HUES64 (cell line): ENCODE results near the gene NR4A3.

Source experiments
- H3K27ac ChIP-seq: 2 replicates; pipeline ENCODE4 v1.7.0; 2013; ENCODE audit warnings: low read depth, low read length, inconsistent platforms
- H3K27me3 ChIP-seq: 2 replicates; pipeline ENCODE4 v1.6.1; 2013; ENCODE audit warnings: mild to moderate bottlenecking, low read length; ENCODE audit not compliant: insufficient read depth
- H3K36me3 ChIP-seq: 2 replicates; pipeline ENCODE4 v1.6.1; 2013; ENCODE audit warnings: mild to moderate bottlenecking, low read length; ENCODE audit not compliant: insufficient read depth
- H3K4me1 ChIP-seq: 2 replicates; pipeline ENCODE4 v1.6.1; 2013; ENCODE audit warnings: mild to moderate bottlenecking, low read length, moderate library complexity; ENCODE audit not compliant: insufficient read depth
- H3K4me3 ChIP-seq: 2 replicates; pipeline ENCODE4 v1.5.1; 2013; ENCODE audit warnings: mild to moderate bottlenecking, low read length, moderate library complexity
- H3K9ac ChIP-seq: 2 replicates; pipeline ENCODE4 v1.6.1; 2013; ENCODE audit warnings: mild to moderate bottlenecking, low read depth, low read length
- H3K9me3 ChIP-seq: 2 replicates; pipeline ENCODE4 v1.6.1; 2013; ENCODE audit warnings: low read depth, low read length; ENCODE audit not compliant: insufficient read depth
- WGBS: fragments of 150-250, 120-280 bp; methylation state at CpG from one replicate; pipeline ENCODE4 v1.1.7; 2013; ENCODE audit warnings: missing lambda C conversion rate; 5-methylcytosine and 5-hydroxymethylcytosine counted together

Gene NR4A3

DNA sequence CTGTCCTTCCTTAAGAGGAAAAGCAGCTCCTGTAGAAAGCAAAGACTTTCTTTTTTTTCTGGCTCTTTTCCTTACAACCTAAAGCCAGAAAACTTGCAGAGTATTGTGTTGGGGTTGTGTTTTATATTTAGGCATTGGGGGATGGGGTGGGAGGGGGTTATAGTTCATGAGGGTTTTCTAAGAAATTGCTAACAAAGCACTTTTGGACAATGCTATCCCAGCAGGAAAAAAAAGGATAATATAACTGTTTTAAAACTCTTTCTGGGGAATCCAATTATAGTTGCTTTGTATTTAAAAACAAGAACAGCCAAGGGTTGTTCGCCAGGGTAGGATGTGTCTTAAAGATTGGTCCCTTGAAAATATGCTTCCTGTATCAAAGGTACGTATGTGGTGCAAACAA is 42.3 kb downstream of the NR4A3 start:
- Histone ChIP-seq H3K27me3 (no peaks in the 10 kb centered on the region), H3K9me3 (no peaks in the 10 kb centered on the region), H3K4me3 (no peak overlapping the region), H3K9ac (no peak overlapping the region), H3K36me3 (no peaks in the 10 kb centered on the region), H3K4me1 (peaks cover 15% of the 10 kb centered on the region), H3K27ac (no peak overlapping the region)
- 95% methylated on average over 1 of the region's 2 CpGs for WGBS

DNA sequence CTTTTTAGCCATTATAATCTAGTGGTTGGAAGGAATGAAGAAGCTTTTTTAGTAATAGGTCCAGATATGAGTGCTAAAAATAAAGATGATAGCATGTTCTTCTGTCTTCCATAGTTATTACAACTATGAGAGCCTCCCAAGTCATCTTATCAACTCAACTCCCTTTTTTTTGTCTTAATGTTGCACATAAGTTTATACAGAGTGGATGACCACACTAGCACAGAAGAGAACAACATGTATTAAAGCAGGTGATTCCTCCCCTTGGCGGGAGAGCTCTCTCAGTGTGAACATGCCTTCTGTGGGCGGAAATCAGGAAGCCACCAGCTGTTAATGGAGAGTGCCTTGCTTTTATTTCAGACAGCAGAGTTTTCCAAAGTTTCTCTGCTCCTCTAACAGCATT is 44.7 kb downstream of the NR4A3 start:
- Histone ChIP-seq H3K36me3 (no peaks in the 10 kb centered on the region), H3K4me1 (0 out of 2 replicates have a peak, but pooled peaks cover 3% of the 10 kb centered on the region), H3K4me3 (no peak overlapping the region), H3K27ac (no peak overlapping the region), H3K9ac (no peak overlapping the region), H3K27me3 (no peaks in the 10 kb centered on the region), H3K9me3 (no peaks in the 10 kb centered on the region)
- 68% methylated on average over 2 of the region's 2 CpGs for WGBS

GRCh38 chr9:99867536-99867935 is 45.9 kb downstream of the NR4A3 start:
- Histone ChIP-seq H3K4me3 (no peak overlapping the region), H3K27ac (no peak overlapping the region), H3K4me1 (0 out of 2 replicates have a peak, but pooled peaks cover 3% of the 10 kb centered on the region), H3K9me3 (no peaks in the 10 kb centered on the region), H3K9ac (no peak overlapping the region), H3K27me3 (no peaks in the 10 kb centered on the region), H3K36me3 (no peaks in the 10 kb centered on the region)
- WGBS = 68% methylated on average over 1 of the region's 3 CpGs

DNA sequence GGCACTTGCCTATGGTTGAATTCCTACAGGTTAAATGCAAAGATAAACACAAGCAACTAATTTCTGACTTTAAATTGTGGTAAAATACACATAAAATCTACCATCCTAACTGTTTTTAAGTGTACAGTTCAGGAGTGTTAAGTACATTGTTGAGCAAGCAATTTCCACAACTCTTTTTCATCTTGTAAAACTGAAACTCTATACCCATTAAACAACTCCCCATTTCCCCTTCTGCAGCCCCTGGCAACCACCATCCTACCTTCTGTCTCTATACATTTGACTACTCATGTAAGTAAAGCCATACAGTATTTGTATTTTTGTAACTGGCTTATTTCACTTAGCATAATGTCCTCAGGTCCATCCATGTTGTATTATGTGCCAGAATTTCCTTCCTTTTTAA is 46.3 kb downstream of the NR4A3 start:
- Histone ChIP-seq H3K4me1 (0 out of 2 replicates have a peak, but pooled peaks cover 3% of the 10 kb centered on the region), H3K9ac (no peak overlapping the region), H3K36me3 (no peaks in the 10 kb centered on the region), H3K4me3 (no peak overlapping the region), H3K27me3 (no peaks in the 10 kb centered on the region), H3K9me3 (no peaks in the 10 kb centered on the region), H3K27ac (no peak overlapping the region)

DNA sequence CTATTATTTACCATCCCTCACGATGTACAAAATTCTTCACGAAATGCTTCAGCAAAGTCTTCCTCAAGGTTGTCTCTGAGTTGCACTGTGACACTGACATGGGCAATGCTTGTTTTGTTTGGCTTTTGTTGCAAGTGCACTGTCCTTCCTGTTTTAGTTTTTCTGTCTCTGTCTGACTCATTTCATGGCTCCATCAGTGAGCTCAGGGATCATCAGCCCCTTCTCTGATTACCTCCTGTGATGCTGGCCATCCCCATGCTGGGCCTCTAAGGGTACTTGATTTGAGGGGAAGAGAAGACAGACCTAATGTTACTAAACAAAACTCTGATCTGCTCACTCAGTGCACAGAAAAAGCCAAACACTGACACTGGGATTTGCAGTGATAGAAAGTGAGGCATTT is 47.2 kb downstream of the NR4A3 start:
- Histone ChIP-seq H3K4me3 (no peak overlapping the region), H3K9ac (no peak overlapping the region), H3K27ac (no peak overlapping the region), H3K36me3 (no peaks in the 10 kb centered on the region), H3K27me3 (no peaks in the 10 kb centered on the region), H3K4me1 (0 out of 2 replicates have a peak, but pooled peaks cover 3% of the 10 kb centered on the region), H3K9me3 (no peaks in the 10 kb centered on the region)
- 96% methylated on average over 2 of the region's 2 CpGs for WGBS

GRCh38 chr9:99870126-99870525 is 48.4 kb downstream of the NR4A3 start:
- no peaks in the 10 kb centered on the region for H3K36me3 ChIP-seq
- no peak overlapping the region for H3K4me3 ChIP-seq
- H3K9ac ChIP-seq = no peak overlapping the region
- H3K27ac ChIP-seq = no peak overlapping the region
- WGBS = 86% methylated on average over 5 of the region's 5 CpGs
- no peaks in the 10 kb centered on the region for H3K27me3 ChIP-seq
- no peaks in the 10 kb centered on the region for H3K9me3 ChIP-seq
- 0 out of 2 replicates have a peak, but pooled peaks cover 3% of the 10 kb centered on the region for H3K4me1 ChIP-seq

GRCh38 chr9:99873531-99873930 is 51.8 kb downstream of the NR4A3 start:
- no peak overlapping the region for H3K27ac ChIP-seq
- no peak overlapping the region for H3K4me3 ChIP-seq
- H3K9me3 ChIP-seq = no peaks in the 10 kb centered on the region
- no peaks in the 10 kb centered on the region for H3K36me3 ChIP-seq
- no peaks in the 10 kb centered on the region for H3K27me3 ChIP-seq
- H3K4me1 ChIP-seq = no peaks in the 10 kb centered on the region
- H3K9ac ChIP-seq = no peak overlapping the region
- WGBS = 90% methylated on average over 3 of the region's 3 CpGs

DNA sequence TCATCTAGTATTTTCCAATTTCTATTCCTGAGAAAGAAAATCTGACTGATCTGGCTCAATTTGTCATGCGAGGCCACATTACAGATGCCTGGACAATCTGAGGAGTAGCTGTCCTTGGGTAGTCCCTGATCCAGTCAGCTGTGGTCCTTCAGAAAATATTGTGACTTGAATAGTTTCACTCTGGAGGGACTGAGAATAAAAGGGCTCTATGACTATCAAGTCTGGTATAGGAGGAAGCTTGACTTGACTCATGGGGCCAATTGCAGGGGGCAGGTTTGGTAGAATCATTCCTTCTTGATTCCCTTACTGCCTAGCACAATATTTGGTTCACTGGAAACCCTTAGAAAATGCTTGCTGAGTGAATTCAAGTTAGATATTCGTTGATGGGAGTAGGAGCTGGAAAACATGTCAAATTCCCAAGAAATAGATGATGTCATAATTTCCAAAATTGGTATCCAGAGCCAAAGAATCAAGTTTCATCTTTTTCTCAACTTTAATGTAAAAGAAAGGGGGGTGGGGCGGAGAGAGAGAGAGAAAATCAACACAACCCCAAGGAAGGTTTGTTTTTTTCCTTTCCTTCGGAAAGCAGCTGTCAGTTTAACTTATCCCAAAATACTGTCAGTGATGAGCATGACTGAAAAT is 52.4 kb downstream of the NR4A3 start:
- Histone ChIP-seq H3K4me3 (no peak overlapping the region), H3K9ac (no peak overlapping the region), H3K27ac (no peak overlapping the region), H3K27me3 (no peaks in the 10 kb centered on the region), H3K4me1 (no peaks in the 10 kb centered on the region), H3K9me3 (no peaks in the 10 kb centered on the region), H3K36me3 (no peaks in the 10 kb centered on the region)
- 96% methylated on average over 1 of the region's 4 CpGs for WGBS

DNA sequence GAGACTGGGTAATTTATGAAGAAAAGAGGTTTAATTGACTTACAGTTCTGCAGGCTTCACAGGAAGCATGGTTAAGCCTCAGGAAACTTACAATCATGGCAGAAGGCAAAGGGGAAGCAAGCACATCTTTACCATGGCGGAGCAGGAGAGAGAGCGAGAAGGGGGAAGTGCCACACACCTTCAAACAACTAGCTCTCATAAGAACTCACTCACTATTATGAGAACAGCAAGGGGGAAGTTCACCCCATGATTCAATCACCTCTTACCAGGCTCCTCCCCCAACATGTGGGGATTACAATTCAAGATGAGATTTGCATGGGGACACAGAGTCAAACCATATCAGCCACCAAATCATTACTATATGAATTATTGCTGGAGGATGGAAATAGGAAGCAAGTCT is 54.5 kb downstream of the NR4A3 start:
- Histone ChIP-seq H3K27me3 (no peaks in the 10 kb centered on the region), H3K4me3 (no peak overlapping the region), H3K9ac (no peak overlapping the region), H3K4me1 (no peaks in the 10 kb centered on the region), H3K27ac (no peak overlapping the region), H3K9me3 (no peaks in the 10 kb centered on the region), H3K36me3 (no peaks in the 10 kb centered on the region)
- 86% methylated on average over 2 of the region's 2 CpGs for WGBS

DNA sequence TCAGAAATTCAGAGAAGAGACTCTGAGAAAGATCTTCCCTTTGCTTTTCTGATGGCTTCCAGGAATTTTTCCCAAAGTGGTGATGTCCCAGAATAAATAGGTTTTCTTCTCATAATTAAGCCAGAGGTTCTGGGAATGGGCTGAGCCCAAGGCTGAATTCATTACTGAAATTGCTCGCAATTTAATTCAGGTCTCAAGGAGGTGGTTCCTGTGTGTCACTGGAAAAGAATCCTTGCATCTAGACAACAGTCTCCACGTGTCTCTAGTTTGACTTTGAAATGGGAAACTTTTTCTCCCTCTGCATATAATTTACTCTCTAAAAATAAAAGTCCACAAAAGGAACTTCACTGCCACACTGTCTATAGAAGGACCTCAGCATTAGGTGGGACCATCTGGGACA is 57.0 kb downstream of the NR4A3 start:
- no peak overlapping the region for H3K9ac ChIP-seq
- H3K27ac ChIP-seq = no peak overlapping the region
- 60% methylated on average over 2 of the region's 2 CpGs for WGBS
- no peaks in the 10 kb centered on the region for H3K36me3 ChIP-seq
- H3K4me1 ChIP-seq = no peaks in the 10 kb centered on the region
- no peaks in the 10 kb centered on the region for H3K27me3 ChIP-seq
- H3K4me3 ChIP-seq = no peak overlapping the region
- H3K9me3 ChIP-seq = no peaks in the 10 kb centered on the region

DNA sequence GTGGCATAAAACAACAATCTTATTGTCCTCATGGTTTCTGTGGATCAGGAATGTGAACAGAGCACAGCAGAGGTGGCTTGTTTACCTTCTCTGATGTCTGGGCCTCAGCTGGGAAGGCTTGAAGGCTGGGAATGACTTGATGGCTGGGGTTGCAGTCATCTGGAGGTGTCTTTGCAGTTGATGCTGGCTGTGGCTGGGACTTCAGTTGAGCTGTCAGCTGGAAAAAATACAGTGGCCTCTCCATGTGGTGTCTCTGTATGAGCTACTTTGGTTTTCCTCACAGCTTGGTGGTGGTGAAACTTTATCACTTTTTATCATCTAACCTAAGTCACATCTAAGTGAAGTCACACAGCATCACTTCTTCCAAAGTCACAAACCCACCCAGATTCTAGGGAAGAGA is 60.1 kb downstream of the NR4A3 start:
- Histone ChIP-seq H3K9ac (no peak overlapping the region), H3K4me1 (no peaks in the 10 kb centered on the region), H3K27me3 (no peaks in the 10 kb centered on the region), H3K36me3 (no peaks in the 10 kb centered on the region), H3K4me3 (no peak overlapping the region), H3K9me3 (no peaks in the 10 kb centered on the region), H3K27ac (no peak overlapping the region)

GRCh38 chr9:99885747-99886146 is 64.1 kb downstream of the NR4A3 start:
- Histone ChIP-seq H3K27ac (no peak overlapping the region), H3K4me3 (no peak overlapping the region), H3K27me3 (no peaks in the 10 kb centered on the region), H3K4me1 (no peaks in the 10 kb centered on the region), H3K9ac (no peak overlapping the region), H3K36me3 (no peaks in the 10 kb centered on the region), H3K9me3 (no peaks in the 10 kb centered on the region)
- 92% methylated on average over 1 of the region's 1 CpG for WGBS
